OCI-LY1 (cell line): ENCODE results near the gene GBE1.

Source experiments
- CTCF ChIP-seq: fragments of 200-600 bp; sonication (generic), shearing (Covaris generic); IDR thresholded peaks from 2 replicates; pipeline ENCODE4 v1.5.1; 2017; ENCODE audit warnings: mild to moderate bottlenecking, antibody characterized with exemption, low read length, moderate library complexity, mixed read lengths
- EZH2 ChIP-seq: fragments of 200-600 bp; sonication (generic), shearing (Covaris generic); IDR thresholded peaks from 2 replicates; pipeline ENCODE4 v1.8.0; 2017; ENCODE audit warnings: borderline replicate concordance, mixed run types, mild to moderate bottlenecking, antibody characterized with exemption, low read length, moderate library complexity, mixed read lengths

DNA sequence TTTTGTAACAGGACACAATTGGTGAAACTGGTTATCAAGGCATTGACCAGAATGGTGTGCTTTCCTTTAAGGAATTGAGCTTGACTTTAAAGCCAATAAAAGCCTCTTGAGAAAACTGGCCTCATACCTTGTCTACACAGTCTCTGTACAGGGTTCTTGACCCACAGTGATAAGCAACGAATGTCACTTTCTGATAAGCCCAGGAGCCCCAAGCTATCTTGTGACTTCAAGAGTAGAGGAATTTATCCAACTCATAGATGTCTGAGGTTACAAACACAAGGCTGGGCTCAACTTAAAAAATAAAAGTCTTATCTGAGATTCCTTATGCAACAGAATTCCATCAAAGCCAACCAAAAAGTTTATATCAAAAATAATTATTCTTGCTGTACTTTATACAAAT lies 212.1 kb downstream of the GBE1 start:
- TF ChIP-seq CTCF: no peak
- no peak for TF ChIP-seq EZH2
